Urinary bladder (tissue), 4 donors: ENCODE data around the gene PGP. TPM values are rescaled to one million over a fixed set of nuclear protein-coding genes. Genes with fewer than 3 reads are reported as not detected.
A peak's percentile ranks its signal among the peaks of the same experiment; 100 is the strongest.

Experiments used
- DNase-seq: peaks from one replicate; pipeline ENCODE4 v3.0.0-alpha.2; 2015; ENCODE audit errors: extremely low spot score
- H3K27ac ChIP-seq: one replicate; pipeline ENCODE4 v1.5.1; 2013; ENCODE audit warnings: low read depth, mild to moderate bottlenecking, moderate library complexity
- H3K36me3 ChIP-seq: one replicate; pipeline ENCODE4 v1.6.1; 2013; ENCODE audit warnings: mild to moderate bottlenecking, moderate library complexity; ENCODE audit not compliant: insufficient read depth
- H3K4me1 ChIP-seq: one replicate; pipeline ENCODE4 v1.6.1; 2013; ENCODE audit warnings: mild to moderate bottlenecking, moderate library complexity; ENCODE audit not compliant: insufficient read depth
- H3K4me3 ChIP-seq: one replicate; pipeline ENCODE4 v1.5.1; 2013; ENCODE audit warnings: low read depth, low read length
- WGBS: extraction: QIAGEN DNeasy Blood & Tissue Kit; methylation state at CpG from one replicate; pipeline ENCODE4 v1.1.7; 2013; 5-methylcytosine and 5-hydroxymethylcytosine counted together
- polyA plus RNA-seq: library from polyadenylated mRNA; stranded (reverse); fragments of 200-250 nt; gene quantifications from one replicate; pipeline ENCODE4 v1.2.3, GENCODE V29; 2013
- total RNA-seq: library from RNA; depleted of rRNA; stranded (reverse); fragments of >200 nt; gene quantifications from one replicate; pipeline ENCODE4 v1.2.3, GENCODE V29; 2014
- donor health status: healthy with polysubstance abuse.
- donor health status: healthy.

Gene PGP
- total and polyA plus RNA-seq, 2 donors: 4.8 to 10.5 TPM

GRCh38 chr16:2223221-2223941, 8.7 kb upstream of the PGP start, which contains the start of gene E4F1:
Gene E4F1, plus strand, starts transcription at chr16:2223591. Its CDS starts 23 bp downstream, at chr16:2223614.
- DNase-seq: peak; percentile 95
- peak within 1 kb of the TSS; percentile 82 for H3K27ac ChIP-seq

GRCh38 chr16:2216330-2216729, 1.7 kb upstream of the PGP start:
- no peaks in the 10 kb centered on the region for H3K36me3 ChIP-seq
- WGBS: 94% methylated on average over 4 of the region's 4 CpGs
- H3K4me1 ChIP-seq: no peaks in the 10 kb centered on the region
- H3K27ac ChIP-seq: no peak overlapping the region
- DNase-seq: no peak
- no peak overlapping the region for H3K4me3 ChIP-seq

More at GRCh38 chr16:2223221-2223941, 8.7 kb upstream of the PGP start, which contains the start of gene E4F1:
- Histone ChIP-seq H3K36me3 (no peaks in the 10 kb centered on the region), H3K4me1 (no peaks in the 10 kb centered on the region), H3K4me3 (peak within 1 kb of the TSS; percentile 86)
- WGBS: under 1% methylated on average over 82 of the region's 82 CpGs

GRCh38 chr16:2213817-2214718, 572 bp downstream of the PGP start:
- DNase-seq: no peak
- Histone ChIP-seq H3K36me3 (no peaks in the 10 kb centered on the region), H3K4me1 (no peaks in the 10 kb centered on the region), H3K27ac (peak overlapping the region; percentile 70), H3K4me3 (peak overlapping the region; percentile 68)
- under 1% methylated on average over 98 of the region's 98 CpGs for WGBS

- Histone ChIP-seq H3K27ac (no peak overlapping the region), H3K4me3 (no peak overlapping the region), H3K4me1 (no peaks in the 10 kb centered on the region), H3K36me3 (no peaks in the 10 kb centered on the region)
- no peak for DNase-seq
- 74% methylated on average over 19 of the region's 19 CpGs for WGBS
Observed at GRCh38 chr16:2212362-2213324, 2.0 kb downstream of the PGP start.

GRCh38 chr16:2211923-2212347, 2.7 kb downstream of the PGP start:
- Histone ChIP-seq H3K27ac (no peak overlapping the region), H3K4me1 (no peaks in the 10 kb centered on the region), H3K36me3 (no peaks in the 10 kb centered on the region), H3K4me3 (no peak overlapping the region)
- no peak for DNase-seq
- 81% methylated on average over 11 of the region's 11 CpGs for WGBS

- H3K4me1 ChIP-seq: peaks cover 2% of the 10 kb centered on the region
Observed at GRCh38 chr16:2210386-2211365, 4.0 kb downstream of the PGP start, which contains the start of gene BRICD5. Gene BRICD5, minus strand, starts transcription at chr16:2210863. Its CDS starts 30 bp downstream, at chr16:2210833.

GRCh38 chr16:2210009-2210332, 4.7 kb downstream of the PGP start:
- WGBS: 94% methylated on average over 17 of the region's 17 CpGs
- peaks cover 2% of the 10 kb centered on the region for H3K4me1 ChIP-seq
- no peak for DNase-seq
- H3K4me3 ChIP-seq: no peak overlapping the region
- no peak overlapping the region for H3K27ac ChIP-seq
- no peaks in the 10 kb centered on the region for H3K36me3 ChIP-seq

More at GRCh38 chr16:2210386-2211365, 4.0 kb downstream of the PGP start, which contains the start of gene BRICD5:
- no peak for DNase-seq
- no peaks in the 10 kb centered on the region for H3K36me3 ChIP-seq
- H3K27ac ChIP-seq: no peak within 1 kb of the TSS
- H3K4me3 ChIP-seq: no peak within 1 kb of the TSS
- 67% methylated on average over 24 of the region's 24 CpGs for WGBS

- no peak for DNase-seq
- no peaks in the 10 kb centered on the region for H3K36me3 ChIP-seq
- WGBS: 79% methylated on average over 29 of the region's 29 CpGs
Observed at GRCh38 chr16:2209258-2210008, 5.2 kb downstream of the PGP start.

GRCh38 chr16:2208772-2209171, 5.9 kb downstream of the PGP start:
- 91% methylated on average over 9 of the region's 9 CpGs for WGBS
- DNase-seq: no peak
- peaks cover 2% of the 10 kb centered on the region for H3K4me1 ChIP-seq
- no peak overlapping the region for H3K27ac ChIP-seq
- H3K36me3 ChIP-seq: no peaks in the 10 kb centered on the region
- no peak overlapping the region for H3K4me3 ChIP-seq

More at GRCh38 chr16:2209258-2210008, 5.2 kb downstream of the PGP start:
- H3K27ac ChIP-seq: no peak overlapping the region
- peaks cover 2% of the 10 kb centered on the region for H3K4me1 ChIP-seq
- H3K4me3 ChIP-seq: no peak overlapping the region

GRCh38 chr16:2208308-2208707, 6.3 kb downstream of the PGP start:
- H3K27ac ChIP-seq: no peak overlapping the region
- WGBS: 76% methylated on average over 23 of the region's 23 CpGs
- no peak for DNase-seq
- H3K4me3 ChIP-seq: no peak overlapping the region
- H3K4me1 ChIP-seq: peaks cover 2% of the 10 kb centered on the region
- no peaks in the 10 kb centered on the region for H3K36me3 ChIP-seq

- Histone ChIP-seq H3K4me3 (no peak overlapping the region), H3K36me3 (no peaks in the 10 kb centered on the region), H3K27ac (no peak overlapping the region), H3K4me1 (peaks cover 2% of the 10 kb centered on the region)
- WGBS: 90% methylated on average over 9 of the region's 9 CpGs
- DNase-seq: no peak
Observed at GRCh38 chr16:2207872-2208271, 6.8 kb downstream of the PGP start.
